COLO829 (cell line): ENCODE measurements around the gene SLC38A3.
"Not testable (repeated sequence)": the region's sequence is repeated elsewhere in the genome, so short reads cannot be mapped to it uniquely, and the experiment has no call there.

Experiments used
- DNase-seq: peaks from one replicate; pipeline ENCODE4 v3.0.0; 2012; ENCODE audit warnings: low spot score

The SLC38A3 gene

GRCh38 chr3:50250514-50250913, 45.4 kb downstream of the SLC38A3 start:
- DNase-seq: no peak

GRCh38 chr3:50251220-50251619, 46.1 kb downstream of the SLC38A3 start:
- no peak for DNase-seq

- no peak for DNase-seq
These were observed 49.6 kb downstream of the SLC38A3 start for GRCh38 chr3:50254577-50255250.

GRCh38 chr3:50255251-50255615, 50.2 kb downstream of the SLC38A3 start:
- DNase-seq: no peak

- DNase-seq: no peak
These were observed 52.2 kb downstream of the SLC38A3 start for GRCh38 chr3:50256978-50257890.

- no peak for DNase-seq
These were observed 53.1 kb downstream of the SLC38A3 start for GRCh38 chr3:50258029-50258680.

- no peak for DNase-seq
These were observed 53.9 kb downstream of the SLC38A3 start for GRCh38 chr3:50258979-50259378.

- no peak for DNase-seq
These were observed 54.5 kb downstream of the SLC38A3 start for GRCh38 chr3:50259432-50260026.

- peak; percentile 96 for DNase-seq
These were observed 55.2 kb downstream of the SLC38A3 start for GRCh38 chr3:50260027-50260941.

- DNase-seq: no peak
These were observed 55.9 kb downstream of the SLC38A3 start for GRCh38 chr3:50260942-50261441.

GRCh38 chr3:50261505-50261904, 56.4 kb downstream of the SLC38A3 start:
- no peak for DNase-seq

- DNase-seq: not testable (repeated sequence)
These were observed 57.1 kb downstream of the SLC38A3 start for GRCh38 chr3:50262200-50262599.

- DNase-seq: no peak
These were observed 57.7 kb downstream of the SLC38A3 start for GRCh38 chr3:50262778-50263177.

GRCh38 chr3:50263478-50264382, 58.7 kb downstream of the SLC38A3 start:
- no peak for DNase-seq

GRCh38 chr3:50264383-50264963, 59.4 kb downstream of the SLC38A3 start:
- DNase-seq: peak; percentile 61

GRCh38 chr3:50264964-50265485, 60.0 kb downstream of the SLC38A3 start:
- no peak for DNase-seq

GRCh38 chr3:50265571-50265970, 60.5 kb downstream of the SLC38A3 start:
- no peak for DNase-seq

GRCh38 chr3:50266017-50266416, 60.9 kb downstream of the SLC38A3 start:
- no peak for DNase-seq

GRCh38 chr3:50266836-50267235, 61.8 kb downstream of the SLC38A3 start:
- DNase-seq: no peak
